HL-60 (cell line): Measurements from ENCODE around the gene P2RX5.

Experiments
- POLR2AphosphoS5 ChIP-seq: IDR thresholded peaks from 2 replicates; pipeline ENCODE4 v1.6.1; 2012; ENCODE audit warnings: low read depth
- SPI1 ChIP-seq: IDR thresholded peaks from 2 replicates; pipeline ENCODE4 v1.6.1; 2012; ENCODE audit warnings: low read depth, mild to moderate bottlenecking, borderline replicate concordance
- TF ChIP-seq, protein P1 (sequence below): IDR thresholded peaks from one replicate; pipeline ENCODE4 v1.5.1; 2011; ENCODE audit warnings: low read length, control low read depth, inconsistent platforms; ENCODE audit not compliant: insufficient read depth
- TF ChIP-seq, protein P2 (sequence below): IDR thresholded peaks from 2 replicates; pipeline ENCODE4 v1.6.1; 2012; ENCODE audit warnings: low read depth; ENCODE audit not compliant: insufficient replicate concordance

DNA sequence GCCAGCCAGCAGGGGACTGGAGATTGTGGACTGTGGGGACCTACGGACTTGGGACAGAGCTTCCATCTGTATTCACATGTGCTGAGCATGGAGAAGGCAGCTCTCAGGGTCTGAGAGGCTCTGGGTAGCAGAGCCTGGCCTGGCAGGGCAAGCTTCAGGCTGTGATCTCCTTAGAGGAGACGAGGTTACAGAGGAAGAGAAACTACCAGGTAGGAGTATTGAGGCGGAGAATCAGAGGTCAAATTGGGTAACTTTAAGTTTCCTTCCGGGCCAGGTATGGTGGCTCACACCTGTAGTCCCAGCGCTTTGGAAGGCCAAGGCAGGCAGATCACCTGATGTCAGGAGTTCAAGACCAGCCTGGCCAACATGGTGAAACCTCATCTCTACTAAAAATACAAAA lies 50.6 kb downstream of the P2RX5 start:
- TF ChIP-seq, protein P1, sequence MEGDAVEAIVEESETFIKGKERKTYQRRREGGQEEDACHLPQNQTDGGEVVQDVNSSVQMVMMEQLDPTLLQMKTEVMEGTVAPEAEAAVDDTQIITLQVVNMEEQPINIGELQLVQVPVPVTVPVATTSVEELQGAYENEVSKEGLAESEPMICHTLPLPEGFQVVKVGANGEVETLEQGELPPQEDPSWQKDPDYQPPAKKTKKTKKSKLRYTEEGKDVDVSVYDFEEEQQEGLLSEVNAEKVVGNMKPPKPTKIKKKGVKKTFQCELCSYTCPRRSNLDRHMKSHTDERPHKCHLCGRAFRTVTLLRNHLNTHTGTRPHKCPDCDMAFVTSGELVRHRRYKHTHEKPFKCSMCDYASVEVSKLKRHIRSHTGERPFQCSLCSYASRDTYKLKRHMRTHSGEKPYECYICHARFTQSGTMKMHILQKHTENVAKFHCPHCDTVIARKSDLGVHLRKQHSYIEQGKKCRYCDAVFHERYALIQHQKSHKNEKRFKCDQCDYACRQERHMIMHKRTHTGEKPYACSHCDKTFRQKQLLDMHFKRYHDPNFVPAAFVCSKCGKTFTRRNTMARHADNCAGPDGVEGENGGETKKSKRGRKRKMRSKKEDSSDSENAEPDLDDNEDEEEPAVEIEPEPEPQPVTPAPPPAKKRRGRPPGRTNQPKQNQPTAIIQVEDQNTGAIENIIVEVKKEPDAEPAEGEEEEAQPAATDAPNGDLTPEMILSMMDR: no peak
- TF ChIP-seq POLR2AphosphoS5 (no peak), SPI1 (no peak)
- TF ChIP-seq, protein P2, sequence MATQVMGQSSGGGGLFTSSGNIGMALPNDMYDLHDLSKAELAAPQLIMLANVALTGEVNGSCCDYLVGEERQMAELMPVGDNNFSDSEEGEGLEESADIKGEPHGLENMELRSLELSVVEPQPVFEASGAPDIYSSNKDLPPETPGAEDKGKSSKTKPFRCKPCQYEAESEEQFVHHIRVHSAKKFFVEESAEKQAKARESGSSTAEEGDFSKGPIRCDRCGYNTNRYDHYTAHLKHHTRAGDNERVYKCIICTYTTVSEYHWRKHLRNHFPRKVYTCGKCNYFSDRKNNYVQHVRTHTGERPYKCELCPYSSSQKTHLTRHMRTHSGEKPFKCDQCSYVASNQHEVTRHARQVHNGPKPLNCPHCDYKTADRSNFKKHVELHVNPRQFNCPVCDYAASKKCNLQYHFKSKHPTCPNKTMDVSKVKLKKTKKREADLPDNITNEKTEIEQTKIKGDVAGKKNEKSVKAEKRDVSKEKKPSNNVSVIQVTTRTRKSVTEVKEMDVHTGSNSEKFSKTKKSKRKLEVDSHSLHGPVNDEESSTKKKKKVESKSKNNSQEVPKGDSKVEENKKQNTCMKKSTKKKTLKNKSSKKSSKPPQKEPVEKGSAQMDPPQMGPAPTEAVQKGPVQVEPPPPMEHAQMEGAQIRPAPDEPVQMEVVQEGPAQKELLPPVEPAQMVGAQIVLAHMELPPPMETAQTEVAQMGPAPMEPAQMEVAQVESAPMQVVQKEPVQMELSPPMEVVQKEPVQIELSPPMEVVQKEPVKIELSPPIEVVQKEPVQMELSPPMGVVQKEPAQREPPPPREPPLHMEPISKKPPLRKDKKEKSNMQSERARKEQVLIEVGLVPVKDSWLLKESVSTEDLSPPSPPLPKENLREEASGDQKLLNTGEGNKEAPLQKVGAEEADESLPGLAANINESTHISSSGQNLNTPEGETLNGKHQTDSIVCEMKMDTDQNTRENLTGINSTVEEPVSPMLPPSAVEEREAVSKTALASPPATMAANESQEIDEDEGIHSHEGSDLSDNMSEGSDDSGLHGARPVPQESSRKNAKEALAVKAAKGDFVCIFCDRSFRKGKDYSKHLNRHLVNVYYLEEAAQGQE: no peak
